Measurements from ENCODE around the gene PEX14.

The PEX14 gene

DNA sequence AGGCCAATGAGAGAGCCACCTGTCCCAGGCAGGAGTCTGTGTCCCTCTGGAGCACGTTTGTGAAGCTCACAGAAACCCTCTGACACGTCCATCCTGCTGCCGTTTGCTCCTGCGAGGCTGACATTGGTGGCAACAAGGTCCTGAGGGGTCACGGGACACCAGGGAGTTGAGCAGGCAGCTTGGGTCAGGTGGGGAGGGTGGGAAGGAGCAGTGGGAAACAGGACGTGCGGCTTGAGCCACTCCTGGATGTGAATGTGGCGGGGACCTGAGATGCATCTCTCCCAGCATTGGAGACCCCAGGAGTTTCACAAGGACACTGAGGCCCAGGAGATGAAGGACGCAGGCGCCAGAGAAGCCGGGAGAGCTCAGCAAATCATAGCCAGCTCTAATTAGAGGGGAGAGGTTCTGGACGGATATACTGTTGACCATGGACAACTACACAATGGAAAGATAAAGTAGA is 149.0 kb downstream of the PEX14 start:
- no peak for DNase-seq

DNA sequence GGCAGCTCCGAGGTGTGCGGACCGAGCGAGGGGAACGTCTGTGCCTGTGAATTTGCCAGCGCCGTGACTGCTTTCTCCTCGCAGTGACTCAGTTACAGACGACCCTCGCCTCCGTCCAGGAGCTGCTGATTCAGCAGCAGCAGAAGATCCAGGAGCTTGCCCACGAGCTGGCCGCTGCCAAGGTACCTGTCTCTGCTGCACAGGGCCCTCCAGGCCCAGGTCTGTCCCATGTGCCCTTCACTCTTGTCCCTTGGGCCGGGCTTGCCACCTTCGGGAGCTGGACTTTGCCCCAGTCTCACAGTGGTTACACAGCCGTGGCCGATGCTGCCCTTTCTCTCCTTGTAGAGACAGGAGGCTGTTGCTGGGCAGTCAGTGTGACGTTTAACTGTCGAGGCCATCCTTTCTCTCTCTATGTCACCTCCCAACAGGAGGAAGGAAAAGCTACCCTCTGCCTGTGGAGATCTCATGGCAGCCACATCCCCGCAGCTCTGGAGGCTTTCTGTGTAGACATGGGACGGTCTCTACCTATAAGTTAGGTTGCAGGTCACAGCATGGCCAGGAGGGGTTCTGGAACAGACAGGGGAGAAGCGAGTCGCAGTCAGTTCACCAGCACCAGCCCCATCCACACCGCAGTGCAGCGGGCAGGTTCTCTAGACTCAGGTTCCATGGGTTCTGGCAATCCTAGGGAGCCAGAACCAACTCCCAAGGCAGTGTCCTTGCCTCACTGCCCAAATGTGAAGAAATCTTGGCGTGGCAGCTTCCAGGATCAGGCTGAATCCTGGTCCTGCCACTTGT is 149.7 kb downstream of the PEX14 start:
- no peak for DNase-seq

DNA sequence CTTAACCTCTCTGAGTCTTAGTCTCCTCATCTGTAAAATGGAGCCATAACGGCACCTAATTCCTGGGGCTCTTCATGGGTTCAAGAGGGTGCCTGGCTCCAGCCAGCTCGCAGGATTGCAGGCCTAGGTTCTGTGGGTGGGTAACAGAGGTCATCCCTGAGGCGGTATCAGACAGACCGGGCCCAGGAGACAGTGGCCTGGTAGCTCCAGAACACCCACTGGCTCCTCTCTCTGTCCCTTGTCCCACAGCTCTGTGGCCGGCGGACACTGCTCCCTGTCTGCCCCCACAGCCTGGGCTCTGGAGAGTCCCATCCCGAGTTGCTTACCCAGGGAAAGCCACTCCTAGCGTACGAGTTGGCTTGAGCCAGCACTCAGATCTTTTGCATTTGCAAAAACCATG is 150.3 kb downstream of the PEX14 start:
- DNase-seq: no peak

DNA sequence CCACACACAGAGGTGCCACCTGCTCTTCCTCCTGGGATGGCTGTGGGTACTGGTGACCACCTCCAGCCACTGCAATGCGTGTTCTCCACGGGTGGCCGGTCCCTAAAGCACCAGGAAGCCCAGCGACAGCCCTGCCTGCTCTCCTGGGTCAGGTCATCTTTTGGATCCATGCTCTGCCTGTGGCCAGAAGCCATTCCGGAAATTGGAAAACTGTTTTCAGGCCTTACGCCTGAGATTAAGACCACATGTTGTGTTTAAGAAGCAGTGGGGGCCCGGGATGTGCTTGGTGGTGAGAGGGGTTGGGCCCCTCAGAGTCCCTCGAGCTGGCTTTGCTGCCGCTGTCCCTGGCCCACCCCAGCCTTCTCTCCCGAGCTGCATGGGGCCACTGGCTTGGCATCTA is 150.8 kb downstream of the PEX14 start:
- DNase-seq: no peak

- no peak for DNase-seq
These were observed 151.5 kb downstream of the PEX14 start for GRCh38 chr1:10626131-10626731.

GRCh38 chr1:10626791-10627410 is 152.2 kb downstream of the PEX14 start:
- DNase-seq: no peak

- DNase-seq: no peak
These were observed 153.9 kb downstream of the PEX14 start for GRCh38 chr1:10628685-10629084.

DNA sequence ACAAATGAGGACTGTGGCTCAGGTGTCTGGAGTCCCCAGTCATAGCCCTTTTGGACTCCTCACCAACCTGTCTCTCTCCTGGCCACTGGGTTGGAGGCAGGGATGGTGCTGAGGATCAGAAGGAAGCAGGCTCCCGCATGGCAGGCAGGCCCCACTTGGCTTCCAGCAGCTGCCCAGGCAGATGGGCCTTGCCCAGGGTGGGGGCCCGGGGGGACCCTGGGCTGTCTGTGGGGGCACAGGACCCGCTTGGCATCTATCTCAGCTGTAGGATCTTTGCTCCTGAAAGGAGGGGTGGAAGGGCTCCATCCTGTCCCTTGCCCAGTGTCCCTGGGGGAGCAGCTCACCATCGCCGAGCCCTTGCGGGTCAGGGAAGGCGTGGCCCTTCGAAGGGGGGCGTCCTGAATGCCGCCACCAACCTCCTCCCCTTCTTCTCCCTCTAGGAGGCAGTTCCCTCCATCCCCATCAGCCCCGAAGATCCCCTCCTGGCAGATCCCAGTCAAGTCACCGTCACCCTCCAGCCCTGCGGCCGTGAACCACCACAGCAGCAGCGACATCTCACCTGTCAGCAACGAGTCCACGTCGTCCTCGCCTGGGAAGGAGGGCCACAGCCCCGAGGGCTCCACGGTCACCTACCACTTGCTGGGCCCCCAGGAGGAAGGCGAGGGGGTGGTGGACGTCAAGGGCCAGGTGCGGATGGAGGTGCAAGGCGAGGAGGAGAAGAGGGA is 154.5 kb downstream of the PEX14 start:
- no peak for DNase-seq

DNA sequence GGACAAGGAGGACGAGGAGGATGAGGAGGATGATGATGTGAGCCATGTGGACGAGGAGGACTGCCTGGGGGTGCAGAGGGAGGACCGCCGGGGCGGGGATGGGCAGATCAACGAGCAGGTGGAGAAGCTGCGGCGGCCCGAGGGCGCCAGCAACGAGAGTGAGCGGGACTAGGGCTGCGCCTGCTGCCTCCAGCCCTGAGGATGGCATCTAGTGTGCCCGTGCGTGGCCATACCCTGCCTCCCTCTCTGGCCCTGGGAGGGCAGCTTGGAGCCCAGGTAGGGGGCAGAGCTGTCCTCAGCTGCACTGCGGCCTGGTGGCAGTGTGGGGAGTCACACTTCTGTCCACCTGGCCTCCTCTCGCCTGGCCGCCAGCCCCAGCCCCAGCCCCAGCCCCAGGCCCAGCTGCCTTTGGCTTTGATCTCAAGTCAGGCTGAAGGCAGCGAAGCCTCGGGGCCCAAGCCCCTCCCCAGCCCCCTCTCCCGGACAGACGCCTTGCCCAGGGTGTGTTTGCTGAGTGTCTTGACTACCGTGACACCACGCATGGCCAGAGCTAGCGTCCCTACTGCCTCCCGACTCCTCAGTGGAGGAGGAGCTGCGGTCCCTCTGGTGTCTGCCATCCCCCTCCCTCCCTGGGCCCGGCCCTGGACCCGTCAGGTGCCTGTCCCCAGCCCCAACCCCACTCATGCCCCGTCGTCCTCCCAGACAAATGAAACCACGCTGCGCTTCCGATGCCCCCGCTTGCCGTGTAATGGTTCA is 155.2 kb downstream of the PEX14 start:
- no peak for DNase-seq

DNA sequence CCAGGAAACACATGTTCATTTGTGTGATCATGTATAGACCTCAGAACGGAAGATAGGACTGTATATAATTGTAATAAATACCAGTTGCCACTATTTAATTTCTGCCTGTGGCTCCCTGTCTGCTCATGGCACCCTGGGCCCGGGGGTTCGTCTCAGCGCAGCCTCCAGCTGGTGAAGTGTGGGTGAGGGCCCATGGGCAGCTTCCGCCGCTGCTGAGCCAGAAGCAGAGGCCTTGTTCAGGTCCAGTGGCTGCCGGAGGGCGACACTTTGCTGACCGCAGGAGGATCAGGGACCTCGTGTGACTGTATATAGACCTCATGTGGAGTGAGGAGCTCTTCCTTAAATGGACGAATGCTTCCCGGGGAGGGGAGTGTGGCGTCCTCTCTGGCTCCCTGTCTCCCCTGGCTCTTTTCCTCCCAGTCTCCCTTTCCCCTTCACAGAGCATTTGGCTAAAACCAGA is 155.9 kb downstream of the PEX14 start:
- no peak for DNase-seq

DNA sequence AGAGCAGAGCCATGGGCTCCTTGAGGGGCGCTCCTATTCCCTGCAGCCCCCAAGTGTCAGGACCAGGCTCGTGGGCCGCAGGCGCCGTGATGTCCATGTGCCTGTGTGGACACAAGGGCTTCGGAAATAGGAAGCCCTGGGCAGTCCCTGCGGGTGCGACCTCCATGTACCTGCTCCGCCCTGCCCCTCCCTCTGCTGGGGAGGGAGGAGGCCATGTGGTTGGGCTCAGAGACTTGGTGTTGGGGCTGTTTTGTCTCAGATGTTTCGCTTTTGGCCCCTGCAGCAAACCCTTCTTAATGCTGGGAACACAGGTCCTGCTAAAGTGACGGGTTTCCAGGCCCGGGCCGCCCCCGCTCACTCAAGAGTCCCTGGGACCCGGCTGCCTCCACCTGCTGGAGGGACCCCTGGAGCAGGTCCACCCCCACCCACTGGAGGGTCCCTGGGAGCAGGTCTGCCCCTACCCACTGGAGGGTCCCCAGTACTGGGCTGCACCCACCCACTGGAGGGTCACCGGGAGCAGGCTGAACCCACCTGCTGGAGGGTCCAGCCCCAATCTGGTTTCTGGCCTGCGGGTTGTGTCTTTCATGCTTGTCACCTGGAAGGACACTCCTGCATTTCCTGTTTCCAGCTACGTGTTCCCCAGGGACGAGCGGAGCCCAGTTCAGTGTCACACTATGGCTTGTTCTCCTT is 156.5 kb downstream of the PEX14 start:
- DNase-seq: no peak

GRCh38 chr1:10631811-10632593 is 157.3 kb downstream of the PEX14 start:
- DNase-seq: no peak

GRCh38 chr1:10632691-10633090 is 157.9 kb downstream of the PEX14 start:
- no peak for DNase-seq

GRCh38 chr1:10633416-10633815 is 158.7 kb downstream of the PEX14 start:
- no peak for DNase-seq

- DNase-seq: no peak
These were observed 159.3 kb downstream of the PEX14 start for GRCh38 chr1:10634075-10634427.

DNA sequence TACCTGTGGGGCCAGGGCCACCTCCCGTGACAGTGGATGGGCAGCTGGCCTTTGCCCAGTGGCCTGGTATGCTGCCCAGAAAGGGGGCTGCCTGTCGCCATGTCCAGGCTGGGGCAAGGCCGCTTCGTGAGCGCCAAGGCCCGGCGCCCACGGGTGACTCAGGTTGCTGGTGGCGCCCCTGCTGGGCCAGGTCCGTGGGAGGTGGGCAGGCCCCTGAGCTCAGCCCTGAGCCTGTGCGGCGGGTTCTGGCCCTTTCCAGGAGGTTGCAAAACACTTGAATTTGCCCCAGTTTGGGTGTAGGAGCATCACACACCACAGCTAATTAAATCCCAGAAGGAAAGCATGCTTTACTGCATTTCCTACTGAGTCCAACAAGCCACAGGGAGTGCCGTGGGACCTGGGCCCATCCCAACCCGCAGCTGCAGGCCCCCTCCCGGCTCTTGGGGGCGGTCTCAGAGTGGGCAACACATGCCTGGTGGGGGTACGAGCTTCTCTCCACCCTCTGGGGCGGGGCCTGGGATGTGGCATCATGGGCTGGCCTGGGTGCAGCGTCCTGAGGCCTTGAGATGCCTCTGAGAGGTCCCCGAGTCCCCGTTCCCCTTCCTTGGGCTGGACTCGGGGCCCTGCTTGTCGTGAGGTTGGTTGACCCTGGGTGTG is 159.8 kb downstream of the PEX14 start:
- no peak for DNase-seq

DNA sequence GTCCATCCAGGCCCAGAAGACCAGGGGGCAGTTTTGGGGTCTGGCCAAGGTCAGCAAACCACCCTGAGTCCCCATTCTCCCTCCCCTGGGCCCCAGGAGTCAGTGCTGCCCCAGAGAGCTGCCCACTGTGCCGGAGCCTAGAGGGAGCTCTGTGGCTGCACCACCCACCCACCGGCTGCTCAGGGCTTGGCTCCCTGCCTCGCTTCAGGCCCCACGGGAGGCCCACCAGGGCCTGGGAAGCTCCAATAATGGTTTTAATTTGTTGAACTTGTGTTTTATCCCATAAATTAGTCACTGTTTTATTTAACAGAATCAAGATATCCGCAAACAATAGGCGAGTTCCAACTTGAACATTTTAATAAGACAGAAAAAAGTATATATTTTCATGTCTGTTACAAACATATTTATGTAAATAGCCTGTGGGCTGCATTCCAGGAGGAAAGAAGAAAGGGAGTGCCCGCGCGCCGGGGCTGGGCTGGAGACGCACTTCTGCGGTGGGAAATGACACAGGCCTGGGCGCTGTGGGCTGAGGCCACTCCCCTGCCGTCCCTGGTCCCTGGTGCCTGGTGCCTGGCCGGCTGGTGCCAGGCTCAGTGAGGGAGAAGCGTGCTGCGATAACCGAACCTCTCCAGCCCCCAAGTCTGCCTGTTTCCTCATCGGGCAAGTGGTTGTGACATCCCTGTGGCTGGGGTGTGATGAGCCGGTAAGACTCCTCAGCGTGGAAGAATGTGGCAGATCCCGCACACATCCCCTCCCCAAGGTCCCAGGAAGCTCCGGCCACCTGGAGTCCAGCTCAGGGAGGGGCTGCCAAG is 160.5 kb downstream of the PEX14 start:
- no peak for DNase-seq

GRCh38 chr1:10635992-10636391 is 161.2 kb downstream of the PEX14 start:
- DNase-seq: no peak

GRCh38 chr1:10637400-10637799 is 162.7 kb downstream of the PEX14 start:
- DNase-seq: no peak
